Stimulated activated CD4-positive, alpha-beta T cell treated with anti-CD3 and anti-CD28 coated beads, Interleukin-1b, Interleukin-23, amount 100 ng/mL, for 1 hour (primary cell): Measurements from ENCODE around the gene CEP250.
"Not testable (repeated sequence)": the region's sequence is repeated elsewhere in the genome, so short reads cannot be mapped to it uniquely, and the experiment has no call there.

Experiments used
- DNase-seq, 2 donors: peaks; one replicate each; pipeline ENCODE4 v3.0.0-alpha.2; 2020; ENCODE audit warnings: low read depth in 2 of 2

CEP250 gene

DNA sequence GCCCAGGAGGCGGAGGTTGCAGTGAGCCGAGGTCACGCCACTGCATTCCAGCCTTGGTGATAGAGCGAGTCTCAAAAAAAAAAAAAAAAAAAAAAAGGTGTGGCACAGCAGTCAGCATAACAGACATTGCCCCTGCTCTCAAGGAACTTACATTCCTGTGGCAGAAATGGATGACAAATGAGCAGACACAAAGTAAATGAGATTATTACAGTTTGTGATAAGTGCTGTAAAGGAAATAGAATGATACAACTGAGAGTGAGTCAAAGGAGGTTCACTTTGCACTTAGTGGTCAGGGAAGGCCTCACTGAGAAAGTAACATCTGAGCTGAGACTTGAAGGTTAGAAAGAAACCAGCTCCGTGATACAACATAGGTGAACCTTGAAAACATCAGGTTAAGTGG lies 36.4 kb downstream of the CEP250 start:
- no peak for DNase-seq

DNA sequence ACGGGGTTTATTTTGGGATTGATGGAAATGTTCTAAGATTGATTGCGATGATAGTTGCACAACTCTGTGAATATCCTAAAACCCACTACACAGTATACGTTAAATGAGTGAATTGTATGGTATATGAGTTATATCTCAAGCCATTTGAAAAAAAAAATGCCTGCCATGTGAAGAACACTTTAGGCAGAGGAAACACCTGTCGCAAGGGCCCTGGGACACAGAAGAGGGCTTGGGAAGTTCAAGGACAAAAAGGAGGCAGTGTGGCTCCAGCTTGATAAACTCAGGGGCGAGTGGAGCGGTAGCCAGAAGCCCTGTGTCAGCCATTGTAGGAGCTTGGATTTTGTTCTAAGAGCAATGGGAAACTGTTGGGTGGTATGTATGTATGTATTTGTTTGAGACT lies 37.0 kb downstream of the CEP250 start:
- no peak for DNase-seq

DNA sequence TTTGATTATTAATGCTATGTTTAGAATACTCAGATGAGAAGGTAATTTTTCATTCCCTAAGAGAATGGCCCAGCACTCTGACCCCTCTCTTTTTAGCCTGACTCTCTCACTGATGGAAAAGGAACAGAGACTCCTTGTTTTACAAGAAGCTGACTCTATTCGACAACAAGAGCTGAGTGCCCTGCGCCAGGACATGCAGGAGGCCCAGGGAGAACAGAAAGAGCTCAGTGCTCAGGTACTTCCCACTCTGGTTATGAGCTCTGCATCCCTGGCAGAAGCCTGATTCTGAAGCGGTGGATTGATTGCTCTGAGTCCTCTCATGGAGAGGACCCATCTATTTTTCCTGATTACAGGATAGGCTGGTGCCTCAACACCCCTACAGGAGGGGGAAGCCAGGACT lies 41.1 kb downstream of the CEP250 start:
- no peak for DNase-seq

DNA sequence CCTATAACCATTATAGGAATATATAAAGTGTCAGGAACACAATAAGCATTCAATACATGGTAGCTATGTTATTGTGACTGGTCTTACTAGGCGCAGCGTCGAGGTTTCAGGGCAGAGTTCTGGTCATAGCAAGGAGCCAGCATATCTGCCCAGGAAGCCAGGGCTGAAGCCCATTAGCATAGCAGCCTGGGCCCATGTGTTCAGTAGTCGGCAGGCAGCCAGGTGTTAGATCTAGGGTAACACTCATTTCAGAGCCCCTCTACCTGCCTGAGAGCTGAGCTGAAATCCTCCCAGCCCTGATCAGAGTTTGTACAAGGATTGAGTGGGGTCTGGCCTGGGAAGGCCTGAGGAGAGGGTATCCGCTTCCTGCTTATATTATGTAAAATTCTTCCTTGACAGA lies 41.9 kb downstream of the CEP250 start:
- no peak for DNase-seq

DNA sequence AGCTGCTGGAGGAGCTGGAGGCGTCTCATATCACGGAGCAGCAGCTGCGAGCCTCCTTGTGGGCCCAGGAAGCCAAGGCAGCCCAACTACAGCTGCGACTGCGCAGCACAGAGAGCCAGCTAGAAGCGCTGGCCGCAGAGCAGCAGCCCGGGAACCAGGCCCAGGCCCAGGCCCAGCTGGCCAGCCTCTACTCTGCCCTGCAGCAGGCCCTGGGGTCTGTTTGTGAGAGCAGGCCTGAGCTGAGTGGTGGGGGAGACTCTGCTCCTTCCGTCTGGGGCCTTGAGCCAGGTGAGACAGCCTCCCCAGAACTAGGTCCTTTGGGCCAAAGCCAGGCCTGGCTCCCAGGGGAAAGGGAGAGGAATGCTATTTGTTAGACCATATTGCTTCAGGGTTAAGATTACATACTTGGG lies 42.4 kb downstream of the CEP250 start:
- DNase-seq = no peak

DNA sequence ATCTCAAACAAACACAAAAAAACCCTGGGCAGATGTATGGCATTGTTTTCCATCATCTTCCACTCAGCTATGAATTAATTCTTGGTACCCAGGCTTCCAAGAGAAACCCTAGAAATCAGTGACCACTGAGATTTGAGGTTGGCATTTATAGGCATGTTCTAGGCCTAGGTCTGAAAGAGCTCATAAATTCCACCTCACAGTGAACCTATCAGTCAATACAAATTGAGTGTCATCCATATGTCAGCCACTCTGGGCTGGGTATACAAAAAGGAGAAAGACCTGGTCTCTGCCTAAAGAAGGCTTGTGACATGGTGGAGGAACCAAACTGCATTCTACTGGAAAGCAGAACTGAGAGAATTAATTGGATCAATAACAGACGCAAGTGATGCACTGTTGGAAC lies 43.9 kb downstream of the CEP250 start:
- DNase-seq = no peak

DNA sequence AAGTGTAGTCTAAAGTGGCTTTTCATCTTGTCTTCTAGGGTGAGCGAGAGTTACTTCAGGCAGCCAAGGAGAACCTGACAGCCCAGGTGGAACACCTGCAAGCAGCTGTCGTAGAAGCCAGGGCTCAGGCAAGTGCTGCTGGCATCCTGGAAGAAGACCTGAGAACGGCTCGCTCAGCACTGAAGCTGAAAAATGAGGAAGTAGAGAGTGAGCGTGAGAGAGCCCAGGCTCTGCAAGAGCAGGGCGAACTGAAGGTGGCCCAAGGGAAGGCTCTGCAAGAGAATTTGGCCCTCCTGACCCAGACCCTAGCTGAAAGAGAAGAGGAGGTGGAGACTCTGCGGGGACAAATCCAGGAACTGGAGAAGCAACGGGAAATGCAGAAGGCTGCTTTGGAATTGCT lies 47.0 kb downstream of the CEP250 start:
- DNase-seq = no peak

DNA sequence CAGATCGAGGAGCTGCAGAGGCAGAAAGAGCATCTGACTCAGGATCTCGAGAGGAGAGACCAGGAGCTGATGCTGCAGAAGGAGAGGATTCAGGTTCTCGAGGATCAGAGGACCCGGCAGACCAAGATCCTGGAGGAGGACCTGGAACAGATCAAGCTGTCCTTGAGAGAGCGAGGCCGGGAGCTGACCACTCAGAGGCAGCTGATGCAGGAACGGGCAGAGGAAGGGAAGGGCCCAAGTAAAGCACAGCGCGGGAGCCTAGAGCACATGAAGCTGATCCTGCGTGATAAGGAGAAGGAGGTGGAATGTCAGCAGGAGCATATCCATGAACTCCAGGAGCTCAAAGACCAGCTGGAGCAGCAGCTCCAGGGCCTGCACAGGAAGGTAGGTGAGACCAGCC lies 47.9 kb downstream of the CEP250 start:
- DNase-seq = no peak

DNA sequence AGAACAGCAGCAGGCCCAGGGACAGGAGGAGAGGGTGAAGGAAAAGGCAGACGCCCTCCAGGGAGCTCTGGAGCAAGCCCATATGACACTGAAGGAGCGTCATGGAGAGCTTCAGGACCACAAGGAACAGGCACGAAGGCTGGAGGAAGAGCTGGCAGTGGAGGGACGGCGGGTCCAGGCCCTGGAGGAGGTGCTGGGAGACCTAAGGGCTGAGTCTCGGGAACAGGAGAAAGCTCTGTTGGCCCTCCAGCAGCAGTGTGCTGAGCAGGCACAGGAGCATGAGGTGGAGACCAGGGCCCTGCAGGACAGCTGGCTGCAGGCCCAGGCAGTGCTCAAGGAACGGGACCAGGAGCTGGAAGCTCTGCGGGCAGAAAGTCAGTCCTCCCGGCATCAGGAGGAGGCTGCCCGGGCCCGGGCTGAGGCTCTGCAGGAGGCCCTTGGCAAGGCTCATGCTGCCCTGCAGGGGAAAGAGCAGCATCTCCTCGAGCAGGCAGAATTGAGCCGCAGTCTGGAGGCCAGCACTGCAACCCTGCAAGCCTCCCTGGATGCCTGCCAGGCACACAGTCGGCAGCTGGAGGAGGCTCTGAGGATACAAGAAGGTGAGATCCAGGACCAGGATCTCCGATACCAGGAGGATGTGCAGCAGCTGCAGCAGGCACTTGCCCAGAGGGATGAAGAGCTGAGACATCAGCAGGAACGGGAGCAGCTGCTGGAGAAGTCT lies 48.6 kb downstream of the CEP250 start:
- no peak for DNase-seq

DNA sequence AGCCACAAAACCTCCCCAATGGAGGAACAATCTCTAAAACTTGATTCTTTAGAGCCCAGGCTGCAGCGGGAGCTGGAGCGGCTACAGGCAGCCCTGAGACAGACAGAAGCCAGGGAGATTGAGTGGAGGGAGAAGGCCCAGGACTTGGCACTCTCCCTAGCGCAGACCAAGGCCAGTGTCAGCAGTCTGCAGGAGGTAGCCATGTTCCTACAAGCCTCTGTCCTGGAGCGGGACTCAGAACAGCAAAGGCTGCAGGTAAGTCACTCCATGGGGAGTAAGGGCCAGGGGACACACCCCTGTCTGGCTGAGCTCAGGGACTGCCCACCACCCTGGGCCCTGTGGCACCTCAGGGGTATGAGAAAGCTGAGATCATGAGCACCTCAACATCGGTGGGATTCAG lies 49.4 kb downstream of the CEP250 start:
- no peak for DNase-seq

DNA sequence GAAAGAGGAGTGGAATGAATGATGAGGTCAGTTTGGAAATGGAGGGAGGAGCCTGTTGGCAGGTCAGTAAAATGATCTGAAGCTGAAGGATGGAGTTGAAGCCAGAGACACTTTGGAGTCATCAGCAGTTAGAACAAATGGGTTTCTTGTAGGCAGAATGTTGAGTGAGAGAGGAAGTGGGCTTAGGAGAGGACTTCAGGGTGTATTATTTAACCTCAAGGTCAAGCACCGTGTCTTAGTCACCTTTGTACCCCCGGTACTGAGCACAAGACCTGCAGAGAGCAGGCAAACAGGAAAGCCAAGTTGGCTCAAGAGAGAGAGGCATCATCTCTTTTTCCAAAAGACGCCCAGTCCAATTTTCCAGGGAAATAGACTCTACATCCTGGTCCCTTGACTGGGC lies 50.8 kb downstream of the CEP250 start:
- DNase-seq = no peak

DNA sequence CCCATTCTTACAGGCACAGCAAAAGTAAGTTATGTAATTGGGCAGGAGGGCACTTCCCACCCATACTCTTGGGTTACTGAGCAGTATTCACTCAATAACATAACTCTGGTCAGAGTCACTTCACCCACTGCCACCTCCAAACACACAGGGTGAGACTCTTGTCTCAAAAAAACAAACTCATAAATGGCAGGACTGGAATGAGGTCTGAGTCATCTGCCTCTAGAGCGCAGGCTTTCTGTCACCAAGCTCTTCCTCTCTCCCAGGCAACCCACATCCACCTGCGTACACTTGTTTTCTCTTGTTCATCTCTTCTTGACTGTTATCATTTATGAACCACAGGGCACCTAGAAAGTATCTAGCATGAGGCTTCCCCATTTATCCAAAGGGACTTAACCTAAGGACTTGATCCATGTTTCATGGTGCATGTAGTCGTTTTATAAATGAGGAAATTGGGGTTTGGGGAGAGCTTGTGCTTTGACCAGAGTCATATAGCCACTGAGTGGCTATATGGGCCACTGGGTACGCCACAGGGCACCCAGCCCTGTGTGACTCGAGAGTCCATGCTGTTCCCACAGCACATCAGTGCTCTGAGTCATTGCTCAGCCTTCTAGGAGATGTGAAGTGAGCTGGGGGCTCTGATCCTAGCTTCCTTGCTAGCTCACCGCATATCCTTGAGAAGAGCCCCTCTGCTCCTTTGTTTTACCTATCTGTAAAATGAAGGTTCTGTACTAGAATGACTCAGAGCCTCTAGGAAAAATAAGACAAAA lies 51.7 kb downstream of the CEP250 start:
- no peak for DNase-seq

DNA sequence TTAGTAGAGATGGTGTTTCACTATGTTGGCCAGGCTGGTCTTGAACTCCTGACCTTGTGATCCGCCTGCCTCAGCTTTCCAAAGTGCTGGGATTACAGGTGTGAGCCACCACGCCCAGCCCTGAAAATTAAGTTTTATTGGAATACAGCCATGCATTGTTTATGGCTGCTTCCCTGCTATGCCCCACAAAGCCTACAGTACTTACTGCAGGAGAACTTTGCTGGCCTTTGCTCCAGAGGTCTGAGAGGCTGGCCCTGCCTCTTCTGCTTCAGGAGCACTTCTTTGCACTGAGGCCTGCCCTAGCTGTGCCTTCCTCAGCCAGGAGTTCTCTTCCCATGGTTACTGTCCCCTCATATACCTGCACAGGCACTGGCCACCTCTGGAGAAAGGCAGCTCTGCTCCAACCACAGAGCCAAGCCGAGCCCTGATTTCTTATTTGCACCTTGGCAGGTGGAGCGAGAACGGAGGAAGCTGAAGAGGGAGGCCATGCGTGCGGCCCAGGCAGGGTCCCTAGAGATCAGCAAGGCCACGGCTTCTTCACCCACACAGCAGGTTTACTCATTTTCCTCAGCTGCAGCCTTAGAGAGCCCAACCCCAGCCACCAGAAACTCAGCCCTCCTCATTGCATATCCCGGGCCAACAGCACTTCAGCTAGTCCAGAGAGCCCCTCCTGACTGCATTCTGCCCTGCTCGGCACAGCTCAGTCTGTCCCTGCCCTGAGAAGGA lies 53.3 kb downstream of the CEP250 start:
- DNase-seq = no peak

DNA sequence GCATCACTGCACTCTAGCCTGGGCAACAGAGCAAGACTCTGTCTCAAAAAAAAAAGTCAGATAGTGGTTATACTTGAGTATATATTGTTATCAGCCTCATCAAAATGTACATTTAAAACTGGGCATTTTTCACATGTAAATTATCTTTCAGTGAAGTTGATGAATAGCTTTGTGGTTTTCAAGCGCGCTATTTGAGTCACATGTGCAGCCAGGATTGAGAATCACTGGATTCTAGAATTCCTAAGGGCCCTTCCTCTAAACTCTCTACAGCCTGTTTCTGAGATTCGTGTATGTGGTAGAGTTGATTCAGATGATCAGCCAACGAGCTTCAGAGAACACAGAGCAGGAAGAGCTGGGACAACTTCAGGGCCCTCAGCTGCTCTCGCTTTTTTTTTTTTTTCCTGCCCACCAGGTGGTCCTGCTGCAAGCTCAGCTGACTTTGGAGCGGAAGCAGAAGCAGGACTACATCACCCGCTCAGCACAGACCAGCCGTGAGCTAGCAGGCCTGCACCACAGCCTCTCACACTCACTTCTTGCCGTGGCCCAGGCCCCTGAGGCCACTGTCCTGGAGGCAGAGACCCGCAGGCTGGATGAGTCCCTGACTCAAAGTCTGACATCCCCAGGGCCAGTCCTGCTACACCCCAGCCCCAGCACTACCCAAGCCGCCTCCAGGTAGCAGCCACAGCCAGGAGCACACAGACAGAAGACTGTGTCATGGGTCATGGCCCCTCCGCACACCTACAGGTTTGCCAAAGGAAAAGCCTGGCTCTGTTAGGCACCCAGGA lies 55.7 kb downstream of the CEP250 start:
- no peak for DNase-seq

DNA sequence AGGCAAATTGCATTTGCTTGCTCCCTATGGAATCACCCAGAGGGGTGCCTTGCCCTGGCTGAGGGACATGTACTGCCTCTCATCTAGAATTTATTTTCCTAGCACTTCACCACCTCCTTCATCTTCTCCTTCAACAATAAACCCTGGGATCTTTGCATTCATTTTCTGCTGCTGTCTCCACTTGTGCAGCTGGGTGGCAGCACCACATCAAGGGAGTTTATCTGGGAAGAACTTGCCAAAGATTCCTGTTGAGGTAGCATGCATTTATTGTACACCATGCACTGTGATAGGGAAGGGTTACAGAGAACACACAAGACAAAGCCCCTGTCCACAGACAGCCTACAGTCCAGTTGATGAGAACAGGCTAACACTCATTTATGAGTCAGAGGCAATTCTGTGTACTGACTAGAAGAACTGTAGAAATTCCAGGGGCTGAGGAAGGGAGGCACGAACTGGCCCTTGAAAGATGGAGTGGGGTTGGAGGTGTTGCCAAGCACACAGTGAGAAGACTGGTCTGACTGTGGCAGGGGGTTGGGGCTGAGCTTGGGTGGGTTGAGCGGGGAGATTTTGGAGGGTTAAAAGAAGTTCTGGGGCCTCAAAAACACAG lies 56.5 kb downstream of the CEP250 start:
- no peak for DNase-seq

DNA sequence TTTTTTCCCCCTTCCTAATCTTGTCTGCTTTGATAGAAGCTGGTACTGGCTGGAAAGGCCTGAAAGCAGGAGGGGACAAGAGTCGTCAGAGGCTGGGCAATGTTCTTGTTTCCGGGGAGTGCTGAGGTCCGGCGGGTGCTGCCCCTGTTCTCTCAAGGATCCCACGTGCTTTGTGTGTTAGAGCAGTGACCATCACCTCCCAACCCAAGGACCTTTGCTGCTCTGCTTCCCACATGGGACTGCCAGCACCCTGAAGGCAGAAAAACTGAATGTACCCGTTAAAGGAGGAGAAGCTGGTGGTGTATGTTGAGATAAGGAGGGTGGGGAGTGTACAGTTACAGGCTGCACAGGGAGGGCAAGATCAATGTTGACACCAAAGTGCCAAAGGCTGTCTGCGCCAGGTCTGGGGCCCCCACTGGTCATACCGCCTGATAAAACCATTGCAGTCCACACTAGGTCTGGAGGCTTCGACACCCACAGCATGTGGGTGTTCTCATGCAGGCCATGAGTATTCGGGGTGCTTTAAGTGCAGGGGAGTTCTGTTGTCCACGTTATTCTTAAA lies 59.1 kb downstream of the CEP250 start:
- no peak for DNase-seq

DNA sequence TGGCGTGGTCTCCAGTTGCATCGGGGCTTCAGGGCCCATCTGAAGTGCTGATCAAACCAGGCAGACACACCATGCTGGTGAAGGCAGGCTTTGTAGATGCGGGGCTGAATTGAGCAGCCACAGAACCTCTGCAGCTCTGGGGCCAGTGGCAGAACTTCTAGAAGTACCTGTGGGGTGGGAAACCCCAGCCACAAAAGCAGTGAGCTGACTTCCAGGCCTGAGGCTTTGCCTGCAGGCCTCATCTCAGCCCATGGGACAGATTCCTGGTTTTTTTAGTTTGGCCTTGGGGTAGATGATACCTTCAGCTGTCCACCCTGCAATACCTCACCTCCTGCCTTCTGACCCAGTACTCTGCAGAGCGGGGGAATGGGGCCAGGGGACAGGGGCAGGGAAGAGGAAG lies 59.9 kb downstream of the CEP250 start:
- DNase-seq = no peak

DNA sequence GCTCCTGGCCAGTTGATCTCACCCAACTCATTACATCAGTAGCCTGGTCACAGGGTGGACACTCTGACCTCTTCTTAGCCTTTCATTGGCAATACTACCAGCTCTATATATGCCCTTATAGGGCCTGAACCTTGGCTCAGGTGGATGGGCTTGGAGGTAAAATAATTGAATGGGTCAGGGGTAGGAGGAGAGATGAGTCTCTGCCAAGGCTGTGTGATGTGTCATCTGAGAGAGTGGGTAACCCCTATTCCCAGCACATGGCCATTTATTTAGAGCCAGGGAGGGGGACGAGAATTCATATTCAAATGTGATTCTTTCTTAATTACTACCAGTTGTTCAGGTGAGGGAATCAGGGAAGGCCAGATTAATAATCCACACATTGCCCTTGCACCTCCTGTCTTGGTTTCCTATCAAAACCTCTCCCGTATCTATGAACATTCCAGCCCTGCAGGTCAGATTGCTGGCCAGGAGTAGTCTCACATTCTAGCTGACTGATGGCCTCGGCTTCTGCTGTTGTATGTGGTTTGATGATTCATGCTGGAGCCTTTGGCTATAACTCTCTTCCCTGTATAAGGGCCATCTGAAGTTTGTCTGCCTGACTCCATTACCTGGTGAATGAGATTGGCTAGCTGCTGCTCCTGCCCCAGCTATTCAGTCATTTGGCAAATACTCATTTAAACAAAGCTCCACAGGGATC lies 60.7 kb downstream of the CEP250 start:
- DNase-seq = no peak

DNA sequence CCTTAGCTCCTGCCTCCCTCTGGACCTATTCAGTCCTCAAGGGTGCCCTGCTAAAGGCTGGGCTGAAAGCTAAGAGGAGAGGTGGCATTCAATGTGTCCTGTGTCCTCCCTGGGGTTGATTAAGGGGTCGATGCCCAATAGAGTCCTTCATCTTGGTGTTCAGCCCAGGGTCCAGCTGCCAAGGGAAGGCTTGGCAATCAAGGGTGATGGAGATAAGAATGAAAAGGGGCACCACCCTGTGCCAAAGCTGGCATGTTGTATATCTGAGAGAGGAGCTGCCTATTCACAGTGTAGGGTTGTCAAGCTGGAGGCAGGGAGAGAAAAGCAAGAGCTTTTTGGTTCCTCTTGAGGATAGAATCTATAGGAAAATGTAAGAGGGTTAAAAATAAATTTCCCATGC lies 61.7 kb downstream of the CEP250 start:
- no peak for DNase-seq

DNA sequence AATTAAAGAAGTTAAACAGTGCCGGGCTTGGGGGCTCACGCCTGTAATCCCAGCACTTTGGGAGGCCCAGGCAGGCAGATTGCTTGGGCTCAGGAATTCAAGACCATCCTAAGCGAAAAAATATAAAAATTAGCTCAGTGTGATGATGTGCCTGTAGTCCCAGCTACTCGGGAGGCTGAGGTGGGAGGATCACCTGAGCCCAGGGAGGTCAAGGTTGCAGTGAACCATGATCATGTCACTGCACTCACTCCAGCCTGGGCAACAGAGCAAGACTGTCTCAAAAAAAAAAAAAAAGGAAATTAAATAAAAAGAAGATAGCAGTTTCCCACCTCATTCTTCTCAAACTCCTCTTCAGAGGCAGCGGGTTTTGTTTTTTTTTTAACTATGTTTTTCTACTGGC lies 62.4 kb downstream of the CEP250 start:
- DNase-seq = not testable (repeated sequence)

DNA sequence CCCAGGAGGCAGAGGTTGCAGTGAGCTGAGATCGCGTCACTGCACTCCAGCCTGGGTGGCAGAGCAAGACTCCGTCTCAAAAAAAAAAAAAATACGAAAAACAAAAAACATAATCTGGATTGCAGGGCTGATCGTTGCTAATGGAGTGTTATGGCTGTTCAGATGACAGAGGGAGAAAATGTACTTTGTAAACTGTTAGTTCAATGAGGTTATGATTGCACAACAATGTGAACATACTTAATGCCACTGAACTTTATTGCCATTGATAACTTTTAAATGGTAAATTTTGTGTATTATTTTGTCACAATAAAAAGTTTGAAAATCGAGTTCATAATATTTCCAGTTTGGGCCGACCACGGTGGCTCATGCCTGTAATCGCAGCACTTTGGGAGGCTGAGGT lies 63.6 kb downstream of the CEP250 start:
- DNase-seq = no peak
